SU-DHL-6 (cell line): Measurements from ENCODE around the gene OR6M1.

Experiments
- H2AFZ ChIP-seq: fragments of 200-600 bp; sonication (generic); 2 replicates; pipeline ENCODE4 v1.6.1; 2014; ENCODE audit warnings: low read depth, mild to moderate bottlenecking, moderate library complexity, mixed read lengths, antibody characterized with exemption, low read length; ENCODE audit not compliant: severe bottlenecking
- H3F3A ChIP-seq: fragments of 200-600 bp; shearing (Covaris generic); 2 replicates; pipeline ENCODE4 v1.6.0; 2016; ENCODE audit warnings: antibody characterized with exemption, mild to moderate bottlenecking; ENCODE audit not compliant: insufficient read depth
- H3K27ac ChIP-seq: fragments of 200-600 bp; sonication (generic); 2 replicates; pipeline ENCODE4 v1.5.1; 2016; ENCODE audit warnings: low read depth, mild to moderate bottlenecking, low read length, moderate library complexity, mixed read lengths
- H3K27me3 ChIP-seq: fragments of 200-600 bp; sonication (generic), shearing (Covaris generic); 2 replicates; pipeline ENCODE4 v1.6.0; 2014; ENCODE audit warnings: mild to moderate bottlenecking, low read length
- H3K36me3 ChIP-seq: fragments of 200-600 bp; sonication (generic); 2 replicates; pipeline ENCODE4 v1.6.1; 2014; ENCODE audit warnings: mild to moderate bottlenecking, low read length, mixed read lengths
- H3K4me2 ChIP-seq: fragments of 300-600, 200-600 bp; shearing (Covaris generic), sonication (generic); 2 replicates; pipeline ENCODE4 v1.6.0; 2014; ENCODE audit warnings: low read length, low read depth, mild to moderate bottlenecking; ENCODE audit not compliant: poor library complexity, severe bottlenecking
- H3K4me3 ChIP-seq: fragments of 200-600 bp; sonication (generic); 2 replicates; pipeline ENCODE4 v1.5.1; 2014; ENCODE audit warnings: antibody characterized with exemption, low read length, mild to moderate bottlenecking, mixed read lengths; ENCODE audit not compliant: insufficient read depth, poor library complexity, severe bottlenecking
- H3K79me2 ChIP-seq: fragments of 200-600 bp; sonication (generic); 2 replicates; pipeline ENCODE4 v1.6.1; 2014; ENCODE audit warnings: mild to moderate bottlenecking, low read length, moderate library complexity; ENCODE audit not compliant: insufficient read depth
- H3K9ac ChIP-seq: fragments of 200-600 bp; sonication (generic); 2 replicates; pipeline ENCODE4 v1.7.0; 2014; ENCODE audit warnings: mild to moderate bottlenecking, low read length
- H3K9me2 ChIP-seq: fragments of 200-600 bp; sonication (generic); replicated peaks from 2 replicates; pipeline ENCODE4 v1.6.1; 2014; ENCODE audit warnings: low read length; ENCODE audit not compliant: insufficient read depth
- H3K9me3 ChIP-seq: fragments of 200-600 bp; sonication (generic); 2 replicates; pipeline ENCODE4 v1.6.1; 2014; ENCODE audit warnings: low read length, mixed read lengths; ENCODE audit not compliant: insufficient read depth
- H4K20me1 ChIP-seq: fragments of 200-600 bp; sonication (generic); 2 replicates; pipeline ENCODE4 v1.6.1; 2014; ENCODE audit warnings: low read depth, mild to moderate bottlenecking, antibody characterized with exemption, low read length, moderate library complexity, mixed read lengths
- EZH2phosphoT487 ChIP-seq: fragments of 200-600 bp; sonication (generic), shearing (Covaris generic); conservative IDR thresholded peaks from 2 replicates; pipeline ENCODE4 v1.6.1; 2018; ENCODE audit warnings: mild to moderate bottlenecking, antibody characterized with exemption, low read length, moderate library complexity, mixed read lengths
- TF ChIP-seq, protein P1 (sequence below): fragments of 200-600 bp; sonication (generic); IDR thresholded peaks from one replicate; pipeline ENCODE4 v1.5.1; 2017; ENCODE audit warnings: antibody characterized with exemption, mild to moderate bottlenecking, low read length, moderate library complexity; ENCODE audit not compliant: insufficient read depth, poor library complexity, severe bottlenecking

Gene OR6M1

DNA sequence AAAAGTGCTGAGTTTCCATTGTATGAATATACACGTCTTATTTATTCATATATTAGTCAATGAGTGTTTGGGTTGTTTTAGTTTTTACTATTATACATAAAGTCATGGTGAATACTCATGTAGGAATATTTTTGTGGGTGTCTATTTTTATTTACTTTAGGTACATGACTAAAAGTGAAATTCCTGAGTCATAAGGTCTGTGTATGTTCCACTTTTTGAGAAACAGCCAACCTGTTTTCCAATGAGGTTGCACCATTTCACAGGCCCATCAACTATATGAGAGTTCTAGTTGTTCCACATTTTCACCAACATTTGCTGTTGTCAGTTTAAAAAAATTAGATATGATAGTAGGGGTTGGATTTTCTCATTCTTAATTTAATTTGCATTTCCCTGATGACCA is 45.3 kb downstream of the OR6M1 start:
- no peaks in the 10 kb centered on the region for H3K9me3 ChIP-seq
- no peak overlapping the region for H3K4me3 ChIP-seq
- H4K20me1 ChIP-seq = no peaks in the 10 kb centered on the region
- H3K79me2 ChIP-seq = no peaks in the 10 kb centered on the region
- no peaks in the 10 kb centered on the region for H3K9me2 ChIP-seq
- no peak overlapping the region for H2AFZ ChIP-seq
- no peak overlapping the region for H3K27ac ChIP-seq
- H3K9ac ChIP-seq = no peak overlapping the region
- H3F3A ChIP-seq = no peaks in the 10 kb centered on the region
- H3K27me3 ChIP-seq = 0 out of 2 replicates have a peak, but pooled peaks cover 2% of the 10 kb centered on the region
- TF ChIP-seq, protein P1, sequence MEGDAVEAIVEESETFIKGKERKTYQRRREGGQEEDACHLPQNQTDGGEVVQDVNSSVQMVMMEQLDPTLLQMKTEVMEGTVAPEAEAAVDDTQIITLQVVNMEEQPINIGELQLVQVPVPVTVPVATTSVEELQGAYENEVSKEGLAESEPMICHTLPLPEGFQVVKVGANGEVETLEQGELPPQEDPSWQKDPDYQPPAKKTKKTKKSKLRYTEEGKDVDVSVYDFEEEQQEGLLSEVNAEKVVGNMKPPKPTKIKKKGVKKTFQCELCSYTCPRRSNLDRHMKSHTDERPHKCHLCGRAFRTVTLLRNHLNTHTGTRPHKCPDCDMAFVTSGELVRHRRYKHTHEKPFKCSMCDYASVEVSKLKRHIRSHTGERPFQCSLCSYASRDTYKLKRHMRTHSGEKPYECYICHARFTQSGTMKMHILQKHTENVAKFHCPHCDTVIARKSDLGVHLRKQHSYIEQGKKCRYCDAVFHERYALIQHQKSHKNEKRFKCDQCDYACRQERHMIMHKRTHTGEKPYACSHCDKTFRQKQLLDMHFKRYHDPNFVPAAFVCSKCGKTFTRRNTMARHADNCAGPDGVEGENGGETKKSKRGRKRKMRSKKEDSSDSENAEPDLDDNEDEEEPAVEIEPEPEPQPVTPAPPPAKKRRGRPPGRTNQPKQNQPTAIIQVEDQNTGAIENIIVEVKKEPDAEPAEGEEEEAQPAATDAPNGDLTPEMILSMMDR = no peak
- no peak for TF ChIP-seq EZH2phosphoT487
- H3K4me2 ChIP-seq = no peak overlapping the region
- H3K36me3 ChIP-seq = no peaks in the 10 kb centered on the region

DNA sequence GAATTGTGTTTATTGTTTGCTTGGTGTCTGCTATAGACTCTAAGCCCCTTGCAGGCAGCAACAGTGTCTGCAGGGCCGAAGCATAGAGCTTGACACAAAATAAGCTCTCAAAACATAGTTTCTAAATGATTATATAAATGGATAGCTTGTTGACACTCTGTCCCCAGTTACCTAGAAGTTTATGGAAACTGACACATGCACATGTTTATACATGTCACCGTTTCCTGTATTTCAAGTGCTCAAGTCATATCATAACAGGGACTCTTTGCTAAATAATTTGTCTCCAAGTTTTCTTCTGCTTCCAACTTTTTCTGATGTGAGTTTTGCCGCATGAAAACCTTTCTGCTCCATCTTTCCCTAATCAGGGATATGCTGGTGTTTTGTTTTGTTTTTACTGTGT is 48.2 kb downstream of the OR6M1 start:
- Histone ChIP-seq H3K9ac (no peak overlapping the region), H3K9me3 (no peaks in the 10 kb centered on the region), H3K36me3 (no peaks in the 10 kb centered on the region), H3K27me3 (peaks cover 2% of the 10 kb centered on the region; the same call in 1 of the 2 replicates), H3K27ac (no peak overlapping the region), H3K4me2 (no peak overlapping the region), H3K79me2 (no peaks in the 10 kb centered on the region), H4K20me1 (no peaks in the 10 kb centered on the region), H3F3A (no peaks in the 10 kb centered on the region), H3K9me2 (no peaks in the 10 kb centered on the region), H3K4me3 (no peak overlapping the region), H2AFZ (no peak overlapping the region)
- TF ChIP-seq, protein P1 = no peak
- TF ChIP-seq EZH2phosphoT487 = no peak

DNA sequence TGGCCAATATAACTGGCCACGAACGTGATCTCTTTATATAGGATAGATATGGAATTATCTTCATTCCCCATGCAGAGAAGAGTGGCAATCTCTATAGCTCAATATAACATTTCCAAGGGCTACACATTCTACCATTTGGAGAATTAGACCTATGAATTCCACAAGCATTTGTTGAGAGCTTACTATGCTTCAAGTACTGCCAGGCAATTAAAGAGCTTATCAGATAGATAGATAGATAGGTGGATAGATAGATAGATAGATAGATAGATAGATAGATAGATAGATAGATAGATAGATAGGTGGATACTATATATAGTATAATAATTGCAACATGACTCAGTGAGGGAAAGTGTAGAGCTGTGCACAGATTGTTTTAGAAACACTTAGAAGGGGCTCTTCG is 50.3 kb downstream of the OR6M1 start:
- peaks cover 2% of the 10 kb centered on the region; the same call in 1 of the 2 replicates for H3K27me3 ChIP-seq
- H3K79me2 ChIP-seq = no peaks in the 10 kb centered on the region
- no peak overlapping the region for H2AFZ ChIP-seq
- H3K4me2 ChIP-seq = no peak overlapping the region
- H3K4me3 ChIP-seq = no peak overlapping the region
- TF ChIP-seq EZH2phosphoT487 = no peak
- TF ChIP-seq, protein P1 = no peak
- no peak overlapping the region for H3K9ac ChIP-seq
- no peaks in the 10 kb centered on the region for H3K9me2 ChIP-seq
- no peaks in the 10 kb centered on the region for H3K36me3 ChIP-seq
- H4K20me1 ChIP-seq = no peaks in the 10 kb centered on the region
- H3F3A ChIP-seq = no peaks in the 10 kb centered on the region
- H3K27ac ChIP-seq = no peak overlapping the region
- H3K9me3 ChIP-seq = no peaks in the 10 kb centered on the region
